Erythroblast (primary cell): Measurements from ENCODE around the gene MTHFD1.

Experiments used
- GATA1 ChIP-seq: IDR thresholded peaks from 2 replicates; pipeline ENCODE4 v1.6.1; 2011; ENCODE audit warnings: low read depth, mild to moderate bottlenecking, control low read depth, low read length, moderate library complexity
- POLR2A ChIP-seq: IDR thresholded peaks from 2 replicates; pipeline ENCODE4 v1.6.1; 2011; ENCODE audit warnings: mild to moderate bottlenecking, low read length

GRCh38 chr14:64438181-64438841, 50.2 kb downstream of the MTHFD1 start:
- TF ChIP-seq POLR2A (no peak), GATA1 (no peak)
